Measurements from ENCODE around the gene CDH13.

- TF ChIP-seq XRCC4 (IDR thresholded peaks at IDR 0.05; ENCODE audit: extremely low read depth, insufficient read depth, insufficient read length) (no peak), ZNF121 (CRISPR knock-in tag; conservative IDR thresholded peaks at IDR 0.05) (no peak), EP300 (IDR thresholded peaks at IDR 0.05; ENCODE audit: low read length) (no peak), ZNF695 (CRISPR knock-in tag; IDR thresholded peaks at IDR 0.05) (no peak), CTCF (IDR thresholded peaks at IDR 0.05 in 2 of 3, conservative IDR thresholded peaks at IDR 0.05 in 1 of 3; ENCODE audit: insufficient read depth in 2 of 3, low read depth in 1 of 3, low read length in 3 of 3) (no peak), POLR2AphosphoS5 (IDR thresholded peaks at IDR 0.05; ENCODE audit: control insufficient read depth, insufficient read depth, low read depth, low read length) (no peak), NFXL1 (CRISPR knock-in tag; IDR thresholded peaks at IDR 0.05) (no peak), SPI1 (IDR thresholded peaks at IDR 0.05; ENCODE audit: borderline replicate concordance, low read depth, low read length) (no peak), GABPB1 (CRISPR knock-in tag; IDR thresholded peaks at IDR 0.05) (no peak), TRIM24 (IDR thresholded peaks at IDR 0.05) (no peak), MYC (IDR thresholded peaks at IDR 0.05; ENCODE audit: low read depth, low read length) (no peak), MYC (CRISPR knock-in tag; IDR thresholded peaks at IDR 0.05; ENCODE audit: borderline replicate concordance, low read depth) (no peak)
These were observed 361.0 kb downstream of the CDH13 start for GRCh38 chr16:82987767-82988166.

All from K562 (cell line).